ENCODE measurements around the gene THSD7B.

DNA sequence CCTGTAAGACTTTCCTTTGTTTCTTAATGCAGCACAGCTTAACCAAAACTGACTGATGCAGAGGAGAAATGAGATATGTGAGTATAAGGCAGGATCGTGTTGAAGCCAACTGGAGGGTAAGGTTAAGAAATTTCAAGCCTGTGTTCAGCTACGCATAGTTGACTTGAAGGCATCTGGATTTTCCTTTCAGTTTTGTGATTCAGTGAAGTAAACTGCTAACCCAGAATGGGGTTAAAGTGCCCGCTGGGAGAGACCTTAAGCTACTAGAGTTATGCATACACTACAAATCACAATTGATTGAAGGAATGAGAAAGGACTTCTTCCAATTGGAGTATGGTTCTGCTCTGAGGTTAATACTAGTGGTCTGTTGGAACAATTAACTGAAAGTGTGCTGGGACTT lies 22.6 kb downstream of the THSD7B start:
- TF ChIP-seq, protein P1, sequence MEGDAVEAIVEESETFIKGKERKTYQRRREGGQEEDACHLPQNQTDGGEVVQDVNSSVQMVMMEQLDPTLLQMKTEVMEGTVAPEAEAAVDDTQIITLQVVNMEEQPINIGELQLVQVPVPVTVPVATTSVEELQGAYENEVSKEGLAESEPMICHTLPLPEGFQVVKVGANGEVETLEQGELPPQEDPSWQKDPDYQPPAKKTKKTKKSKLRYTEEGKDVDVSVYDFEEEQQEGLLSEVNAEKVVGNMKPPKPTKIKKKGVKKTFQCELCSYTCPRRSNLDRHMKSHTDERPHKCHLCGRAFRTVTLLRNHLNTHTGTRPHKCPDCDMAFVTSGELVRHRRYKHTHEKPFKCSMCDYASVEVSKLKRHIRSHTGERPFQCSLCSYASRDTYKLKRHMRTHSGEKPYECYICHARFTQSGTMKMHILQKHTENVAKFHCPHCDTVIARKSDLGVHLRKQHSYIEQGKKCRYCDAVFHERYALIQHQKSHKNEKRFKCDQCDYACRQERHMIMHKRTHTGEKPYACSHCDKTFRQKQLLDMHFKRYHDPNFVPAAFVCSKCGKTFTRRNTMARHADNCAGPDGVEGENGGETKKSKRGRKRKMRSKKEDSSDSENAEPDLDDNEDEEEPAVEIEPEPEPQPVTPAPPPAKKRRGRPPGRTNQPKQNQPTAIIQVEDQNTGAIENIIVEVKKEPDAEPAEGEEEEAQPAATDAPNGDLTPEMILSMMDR (IDR thresholded peaks at IDR 0.05; ENCODE audit: poor library complexity, severe bottlenecking): no peak
- TF ChIP-seq RAD21 (conservative IDR thresholded peaks at IDR 0.05) (no peak), EZH2 (IDR thresholded peaks at IDR 0.05; ENCODE audit: borderline replicate concordance, insufficient read depth, low read length, poor library complexity, severe bottlenecking) (no peak), POLR2AphosphoS5 (IDR thresholded peaks at IDR 0.05) (no peak)
